Dermis blood vessel endothelial cell (primary cell): ENCODE data around the gene NTSR2. TPM values are rescaled to one million over a fixed set of nuclear protein-coding genes. Genes with fewer than 3 reads are reported as not detected.

ENCODE experiments used
- DNase-seq: peaks from one replicate; pipeline ENCODE4 v3.0.0; 2010
- total RNA-seq: library from RNA; depleted of rRNA; stranded (reverse); fragments of >200 nt; gene quantifications from 2 replicates; pipeline ENCODE4 v1.2.3, GENCODE V29; 2014

Gene NTSR2
- total RNA-seq, 1 donor from 2014 or later: not detected

DNA sequence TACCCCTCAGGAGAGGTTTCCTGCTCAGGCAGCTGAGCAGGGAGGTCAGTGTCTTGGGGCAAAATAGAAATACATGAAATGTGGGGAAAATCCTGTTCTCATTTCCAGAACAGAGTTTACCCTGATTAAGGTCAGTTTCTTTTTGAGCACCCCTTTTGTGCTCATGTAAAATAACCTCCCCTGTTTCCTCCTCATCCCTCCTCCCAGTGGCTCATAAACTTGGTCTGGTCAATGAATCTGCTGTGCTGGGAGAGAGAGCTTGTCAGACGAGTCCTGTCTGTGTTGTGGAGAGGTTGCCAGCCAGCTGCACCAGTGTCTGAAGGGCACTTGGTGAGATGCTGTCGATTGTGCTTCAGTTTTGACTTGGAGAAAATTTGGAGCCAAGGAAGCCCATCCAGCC lies 48.6 kb downstream of the NTSR2 start:
- no peak for DNase-seq

GRCh38 chr2:11618708-11619062 lies 51.3 kb downstream of the NTSR2 start:
- DNase-seq: no peak

- no peak for DNase-seq
These were observed 51.8 kb downstream of the NTSR2 start for GRCh38 chr2:11617984-11618707.

DNA sequence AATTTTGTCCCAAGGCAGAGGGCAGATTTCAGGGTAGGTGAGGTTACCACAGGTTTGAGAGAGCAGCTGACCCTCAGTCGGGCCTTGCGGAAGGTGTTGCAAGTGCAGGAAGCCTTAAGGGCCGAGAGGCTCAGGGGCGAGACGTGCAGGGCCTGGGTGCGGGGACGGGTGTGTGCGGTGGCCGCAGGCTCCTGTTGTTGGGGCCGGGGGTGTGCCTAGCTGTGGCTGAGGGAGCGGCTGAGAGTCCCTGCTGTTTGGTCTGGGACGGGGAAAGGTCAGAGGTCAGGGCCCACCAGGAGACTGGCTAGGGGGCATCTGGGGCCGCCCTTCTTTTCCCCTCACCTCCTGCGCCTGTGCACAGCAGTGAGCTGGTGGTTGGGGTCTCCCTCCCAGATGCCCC lies 52.5 kb downstream of the NTSR2 start:
- no peak for DNase-seq

GRCh38 chr2:11616851-11617415 lies 53.1 kb downstream of the NTSR2 start:
- DNase-seq: no peak

DNA sequence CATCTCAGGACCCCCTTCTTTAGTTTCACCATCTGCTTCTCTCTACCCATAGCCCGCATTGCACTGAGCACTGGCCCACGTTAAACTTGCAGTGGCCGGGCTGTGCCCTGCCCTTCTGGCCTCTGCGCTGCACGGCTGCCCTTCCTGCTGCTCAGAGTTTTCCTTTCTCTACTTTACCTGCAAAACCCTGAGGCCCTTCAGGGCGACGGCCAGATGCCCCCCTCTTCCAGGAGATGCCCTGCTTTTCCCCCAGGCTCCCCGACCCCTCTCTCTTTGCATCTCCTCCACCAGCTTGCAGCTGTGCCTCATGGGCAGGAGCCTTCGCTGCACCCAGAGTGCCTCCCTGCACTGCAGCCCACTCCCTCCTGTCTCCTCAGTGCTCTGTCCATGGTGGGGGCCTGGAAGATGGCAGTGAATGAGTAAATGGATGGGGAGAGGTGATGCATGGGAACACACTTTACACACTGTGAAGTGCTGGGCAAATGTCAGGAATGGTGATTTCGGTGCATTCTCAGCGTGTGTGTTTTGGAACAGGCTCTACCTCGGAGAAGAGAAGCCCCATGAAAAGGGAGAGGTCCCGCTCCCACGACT lies 53.8 kb downstream of the NTSR2 start:
- DNase-seq: no peak

DNA sequence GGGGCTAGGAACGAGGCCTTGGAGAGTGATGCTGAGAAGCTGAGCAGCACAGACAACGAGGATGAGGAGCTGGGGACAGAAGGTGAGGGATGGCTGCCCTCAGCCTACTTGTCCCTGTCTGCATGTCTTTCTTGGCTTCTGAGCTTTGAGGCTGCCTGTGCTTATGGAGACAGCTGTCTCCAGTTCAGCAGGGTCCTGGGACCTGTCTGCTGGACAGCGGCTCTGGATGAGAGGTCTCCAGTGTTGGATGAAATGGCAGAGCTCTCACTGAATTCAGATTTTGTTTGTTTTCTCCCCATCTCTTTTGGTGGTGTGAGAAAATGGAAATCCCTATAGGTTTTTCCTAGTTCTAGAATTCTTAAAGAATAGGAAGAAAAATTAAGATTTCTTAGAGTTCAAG lies 54.8 kb downstream of the NTSR2 start:
- no peak for DNase-seq

- DNase-seq: no peak
These were observed 56.7 kb downstream of the NTSR2 start for GRCh38 chr2:11613297-11613696.

GRCh38 chr2:11612553-11613215 lies 57.3 kb downstream of the NTSR2 start:
- DNase-seq: no peak

- DNase-seq: no peak
These were observed 58.7 kb downstream of the NTSR2 start for GRCh38 chr2:11611251-11611650.

GRCh38 chr2:11610624-11611242 lies 59.3 kb downstream of the NTSR2 start:
- DNase-seq: no peak

Other genes starting within 250 kb of the NTSR2 start
- 13.9 and 14.8 TPM in 2 replicates for gene E2F6, start 204.0 kb downstream of the NTSR2 start, total RNA-seq
- 0.17 and 0.33 TPM in 2 replicates for gene GREB1, start 136.2 kb downstream of the NTSR2 start, total RNA-seq
- 24.0 and 36.3 TPM in 2 replicates for gene LPIN1, start 76.4 kb upstream of the NTSR2 start, total RNA-seq